Hepatocyte (in vitro differentiated cells): ENCODE measurements around the gene TMCO4.

ENCODE experiments used
- EZH2 ChIP-seq: fragments of 200-600 bp; sonication (generic); IDR thresholded peaks from 2 replicates; pipeline ENCODE4 v1.6.1; 2016; ENCODE audit warnings: antibody characterized with exemption, mild to moderate bottlenecking, borderline replicate concordance
- TF ChIP-seq, protein P1 (sequence below): fragments of 200-600 bp; sonication (generic); IDR thresholded peaks from 2 replicates; pipeline ENCODE4 v1.5.1; 2016; ENCODE audit warnings: antibody characterized with exemption, mild to moderate bottlenecking; ENCODE audit not compliant: poor library complexity

DNA sequence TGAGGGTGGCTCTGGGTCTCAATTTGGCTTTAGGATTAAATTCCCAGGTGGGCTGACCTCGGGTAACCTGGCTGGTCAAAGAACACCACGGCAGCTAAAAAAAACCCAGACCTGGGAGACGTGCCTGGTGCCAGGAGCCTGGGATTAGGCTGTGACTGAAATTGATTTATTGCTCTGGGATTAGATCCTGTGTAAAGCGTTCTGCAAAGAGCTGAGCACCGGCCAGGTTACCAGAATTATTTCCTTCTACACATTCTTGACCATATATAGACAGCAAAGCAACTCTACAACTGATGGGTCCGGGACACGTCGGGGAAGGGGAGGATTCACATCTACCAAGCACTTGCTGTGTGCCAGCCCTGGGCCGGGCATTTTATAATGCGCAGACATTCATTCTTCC is 45.2 kb downstream of the TMCO4 start:
- TF ChIP-seq, protein P1, sequence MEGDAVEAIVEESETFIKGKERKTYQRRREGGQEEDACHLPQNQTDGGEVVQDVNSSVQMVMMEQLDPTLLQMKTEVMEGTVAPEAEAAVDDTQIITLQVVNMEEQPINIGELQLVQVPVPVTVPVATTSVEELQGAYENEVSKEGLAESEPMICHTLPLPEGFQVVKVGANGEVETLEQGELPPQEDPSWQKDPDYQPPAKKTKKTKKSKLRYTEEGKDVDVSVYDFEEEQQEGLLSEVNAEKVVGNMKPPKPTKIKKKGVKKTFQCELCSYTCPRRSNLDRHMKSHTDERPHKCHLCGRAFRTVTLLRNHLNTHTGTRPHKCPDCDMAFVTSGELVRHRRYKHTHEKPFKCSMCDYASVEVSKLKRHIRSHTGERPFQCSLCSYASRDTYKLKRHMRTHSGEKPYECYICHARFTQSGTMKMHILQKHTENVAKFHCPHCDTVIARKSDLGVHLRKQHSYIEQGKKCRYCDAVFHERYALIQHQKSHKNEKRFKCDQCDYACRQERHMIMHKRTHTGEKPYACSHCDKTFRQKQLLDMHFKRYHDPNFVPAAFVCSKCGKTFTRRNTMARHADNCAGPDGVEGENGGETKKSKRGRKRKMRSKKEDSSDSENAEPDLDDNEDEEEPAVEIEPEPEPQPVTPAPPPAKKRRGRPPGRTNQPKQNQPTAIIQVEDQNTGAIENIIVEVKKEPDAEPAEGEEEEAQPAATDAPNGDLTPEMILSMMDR: no peak
- no peak for TF ChIP-seq EZH2
